ENCODE results near the gene ZNF273. TPM values are rescaled to one million over a fixed set of nuclear protein-coding genes. Genes with fewer than 3 reads are reported as not detected.
"Not testable (repeated sequence)": the region's sequence is repeated elsewhere in the genome, so short reads cannot be mapped to it uniquely, and the experiment has no call there.

The ZNF273 gene
- total RNA-seq, 1 experiment from 2014 or later = 22.0 TPM

- no peak overlapping the region for H3K27ac ChIP-seq (ENCODE audit: low read length)
- no peak for DNase-seq
- H3K4me3 ChIP-seq (ENCODE audit: low read length) = no peak overlapping the region
- H3K4me1 ChIP-seq (ENCODE audit: low read length) = no peaks in the 10 kb centered on the region
- H3K9ac ChIP-seq (ENCODE audit: low read length) = no peak overlapping the region
- H3K9me3 ChIP-seq (ENCODE audit: low read length) = no peaks in the 10 kb centered on the region
- H2AFZ ChIP-seq (ENCODE audit: low read length) = no peak overlapping the region
- H3K36me3 ChIP-seq (ENCODE audit: insufficient read depth, low read length) = no peaks in the 10 kb centered on the region
- no peaks in the 10 kb centered on the region for H3K79me2 ChIP-seq (ENCODE audit: low read length)
- H4K20me1 ChIP-seq (ENCODE audit: insufficient read depth, low read depth, low read length) = no peaks in the 10 kb centered on the region
- no peaks in the 10 kb centered on the region for H3K9me2 ChIP-seq (replicated peaks; ENCODE audit: insufficient read depth, low read length)
- no peak overlapping the region for H3K4me2 ChIP-seq (ENCODE audit: low read depth, low read length, poor library complexity, severe bottlenecking)
- H3K27me3 ChIP-seq (ENCODE audit: low read length) = no peaks in the 10 kb centered on the region
Measured at GRCh38 chr7:64890761-64891362, 12.2 kb upstream of the ZNF273 start.

- not testable (repeated sequence) for DNase-seq; H3K4me3 ChIP-seq (ENCODE audit: low read length); H3K36me3 ChIP-seq (ENCODE audit: insufficient read depth, low read length); H3K27me3 ChIP-seq (ENCODE audit: low read length); H3K4me1 ChIP-seq (ENCODE audit: low read length); H3K4me2 ChIP-seq (ENCODE audit: low read depth, low read length, poor library complexity, severe bottlenecking); H2AFZ ChIP-seq (ENCODE audit: low read length); H3K9me2 ChIP-seq (replicated peaks; ENCODE audit: insufficient read depth, low read length); H4K20me1 ChIP-seq (ENCODE audit: insufficient read depth, low read depth, low read length); H3K9me3 ChIP-seq (ENCODE audit: low read length); H3K79me2 ChIP-seq (ENCODE audit: low read length); H3K9ac ChIP-seq (ENCODE audit: low read length); H3K27ac ChIP-seq (ENCODE audit: low read length)
Measured at GRCh38 chr7:64891363-64892081, 11.6 kb upstream of the ZNF273 start.

GRCh38 chr7:64892116-64892515, 11.0 kb upstream of the ZNF273 start:
- Histone ChIP-seq H3K9me3 (ENCODE audit: low read length) (no peaks in the 10 kb centered on the region), H3K36me3 (ENCODE audit: insufficient read depth, low read length) (no peaks in the 10 kb centered on the region), H3K27me3 (ENCODE audit: low read length) (no peaks in the 10 kb centered on the region), H4K20me1 (ENCODE audit: insufficient read depth, low read depth, low read length) (no peaks in the 10 kb centered on the region), H3K9me2 (replicated peaks; ENCODE audit: insufficient read depth, low read length) (no peaks in the 10 kb centered on the region), H2AFZ (ENCODE audit: low read length) (no peak overlapping the region), H3K9ac (ENCODE audit: low read length) (no peak overlapping the region), H3K27ac (ENCODE audit: low read length) (no peak overlapping the region), H3K4me3 (ENCODE audit: low read length) (no peak overlapping the region), H3K4me1 (ENCODE audit: low read length) (no peaks in the 10 kb centered on the region), H3K4me2 (ENCODE audit: low read depth, low read length, poor library complexity, severe bottlenecking) (no peak overlapping the region), H3K79me2 (ENCODE audit: low read length) (no peaks in the 10 kb centered on the region)
- no peak for DNase-seq

GRCh38 chr7:64892666-64893309, 10.3 kb upstream of the ZNF273 start:
- no peak overlapping the region for H2AFZ ChIP-seq (ENCODE audit: low read length)
- no peaks in the 10 kb centered on the region for H3K4me1 ChIP-seq (ENCODE audit: low read length)
- H3K9ac ChIP-seq (ENCODE audit: low read length) = no peak overlapping the region
- no peaks in the 10 kb centered on the region for H3K36me3 ChIP-seq (ENCODE audit: insufficient read depth, low read length)
- no peaks in the 10 kb centered on the region for H3K9me3 ChIP-seq (ENCODE audit: low read length)
- H3K27me3 ChIP-seq (ENCODE audit: low read length) = no peaks in the 10 kb centered on the region
- no peak overlapping the region for H3K27ac ChIP-seq (ENCODE audit: low read length)
- H4K20me1 ChIP-seq (ENCODE audit: insufficient read depth, low read depth, low read length) = no peaks in the 10 kb centered on the region
- H3K79me2 ChIP-seq (ENCODE audit: low read length) = no peaks in the 10 kb centered on the region
- DNase-seq = no peak
- no peak overlapping the region for H3K4me3 ChIP-seq (ENCODE audit: low read length)
- no peaks in the 10 kb centered on the region for H3K9me2 ChIP-seq (replicated peaks; ENCODE audit: insufficient read depth, low read length)
- H3K4me2 ChIP-seq (ENCODE audit: low read depth, low read length, poor library complexity, severe bottlenecking) = no peak overlapping the region

- H3K4me1 ChIP-seq (ENCODE audit: low read length) = no peaks in the 10 kb centered on the region
- H3K27me3 ChIP-seq (ENCODE audit: low read length) = no peaks in the 10 kb centered on the region
Measured at GRCh38 chr7:64893401-64893800, 9.7 kb upstream of the ZNF273 start.

GRCh38 chr7:64902461-64902805, 640 bp upstream of the ZNF273 start:
- not testable (repeated sequence) for H3K27ac ChIP-seq (ENCODE audit: low read length)

More at GRCh38 chr7:64893401-64893800, 9.7 kb upstream of the ZNF273 start:
- H3K4me3 ChIP-seq (ENCODE audit: low read length) = no peak overlapping the region
- no peaks in the 10 kb centered on the region for H3K36me3 ChIP-seq (ENCODE audit: insufficient read depth, low read length)
- H3K9me2 ChIP-seq (replicated peaks; ENCODE audit: insufficient read depth, low read length) = no peaks in the 10 kb centered on the region
- no peak for DNase-seq
- no peak overlapping the region for H3K9ac ChIP-seq (ENCODE audit: low read length)
- no peak overlapping the region for H3K27ac ChIP-seq (ENCODE audit: low read length)
- no peak overlapping the region for H2AFZ ChIP-seq (ENCODE audit: low read length)
- H3K4me2 ChIP-seq (ENCODE audit: low read depth, low read length, poor library complexity, severe bottlenecking) = no peak overlapping the region
- H4K20me1 ChIP-seq (ENCODE audit: insufficient read depth, low read depth, low read length) = no peaks in the 10 kb centered on the region
- H3K9me3 ChIP-seq (ENCODE audit: low read length) = no peaks in the 10 kb centered on the region
- no peaks in the 10 kb centered on the region for H3K79me2 ChIP-seq (ENCODE audit: low read length)

GRCh38 chr7:64904008-64904407, 935 bp downstream of the ZNF273 start:
- no peak overlapping the region for H2AFZ ChIP-seq (ENCODE audit: low read length)
- H3K4me2 ChIP-seq (ENCODE audit: low read depth, low read length, poor library complexity, severe bottlenecking) = peak overlapping the region; percentile 72
- peaks cover 13% of the 10 kb centered on the region; the same call in 1 of the 2 replicates for H3K9me3 ChIP-seq (ENCODE audit: low read length)
- H3K27ac ChIP-seq (ENCODE audit: low read length) = no peak overlapping the region
- peak overlapping the region; percentile 92 for H3K4me3 ChIP-seq (ENCODE audit: low read length)
- peaks cover 40% of the 10 kb centered on the region for H3K36me3 ChIP-seq (ENCODE audit: insufficient read depth, low read length)
- H3K79me2 ChIP-seq (ENCODE audit: low read length) = peaks cover 59% of the 10 kb centered on the region
- H4K20me1 ChIP-seq (ENCODE audit: insufficient read depth, low read depth, low read length) = no peaks in the 10 kb centered on the region
- DNase-seq = no peak
- H3K9me2 ChIP-seq (replicated peaks; ENCODE audit: insufficient read depth, low read length) = no peaks in the 10 kb centered on the region
- peaks cover 11% of the 10 kb centered on the region for H3K4me1 ChIP-seq (ENCODE audit: low read length)
- peak overlapping the region; percentile 89 for H3K9ac ChIP-seq (ENCODE audit: low read length)
- H3K27me3 ChIP-seq (ENCODE audit: low read length) = no peaks in the 10 kb centered on the region

More at GRCh38 chr7:64902461-64902805, 640 bp upstream of the ZNF273 start:
- H2AFZ ChIP-seq (ENCODE audit: low read length) = peak overlapping the region; percentile 86
- H4K20me1 ChIP-seq (ENCODE audit: insufficient read depth, low read depth, low read length); H3K9me3 ChIP-seq (ENCODE audit: low read length); DNase-seq; H3K27me3 ChIP-seq (ENCODE audit: low read length); H3K9me2 ChIP-seq (replicated peaks; ENCODE audit: insufficient read depth, low read length): not testable (repeated sequence)
- H3K36me3 ChIP-seq (ENCODE audit: insufficient read depth, low read length) = peaks cover 27% of the 10 kb centered on the region
- peak overlapping the region; percentile 92 for H3K4me3 ChIP-seq (ENCODE audit: low read length)
- H3K4me1 ChIP-seq (ENCODE audit: low read length) = peaks cover 16% of the 10 kb centered on the region
- peaks cover 44% of the 10 kb centered on the region for H3K79me2 ChIP-seq (ENCODE audit: low read length)
- 0 out of 2 replicates have a peak overlapping the region, but pooled peaks have one; percentile 30 for H3K9ac ChIP-seq (ENCODE audit: low read length)
- H3K4me2 ChIP-seq (ENCODE audit: low read depth, low read length, poor library complexity, severe bottlenecking) = peak overlapping the region; percentile 72

GRCh38 chr7:64905133-64905532, 2.1 kb downstream of the ZNF273 start:
- H3K27me3 ChIP-seq (ENCODE audit: low read length) = no peaks in the 10 kb centered on the region
- no peak overlapping the region for H3K4me2 ChIP-seq (ENCODE audit: low read depth, low read length, poor library complexity, severe bottlenecking)
- DNase-seq = no peak
- peaks cover 71% of the 10 kb centered on the region for H3K79me2 ChIP-seq (ENCODE audit: low read length)
- H3K27ac ChIP-seq (ENCODE audit: low read length) = no peak overlapping the region
- H3K4me3 ChIP-seq (ENCODE audit: low read length) = no peak overlapping the region
- H3K9me3 ChIP-seq (ENCODE audit: low read length) = peaks cover 19% of the 10 kb centered on the region
- no peak overlapping the region for H3K9ac ChIP-seq (ENCODE audit: low read length)
- no peaks in the 10 kb centered on the region for H4K20me1 ChIP-seq (ENCODE audit: insufficient read depth, low read depth, low read length)
- H3K36me3 ChIP-seq (ENCODE audit: insufficient read depth, low read length) = peaks cover 46% of the 10 kb centered on the region
- H3K9me2 ChIP-seq (replicated peaks; ENCODE audit: insufficient read depth, low read length) = no peaks in the 10 kb centered on the region
- H2AFZ ChIP-seq (ENCODE audit: low read length) = no peak overlapping the region
- H3K4me1 ChIP-seq (ENCODE audit: low read length) = peaks cover 11% of the 10 kb centered on the region
